ENCODE measurements around the gene RAB26.

The RAB26 gene

DNA sequence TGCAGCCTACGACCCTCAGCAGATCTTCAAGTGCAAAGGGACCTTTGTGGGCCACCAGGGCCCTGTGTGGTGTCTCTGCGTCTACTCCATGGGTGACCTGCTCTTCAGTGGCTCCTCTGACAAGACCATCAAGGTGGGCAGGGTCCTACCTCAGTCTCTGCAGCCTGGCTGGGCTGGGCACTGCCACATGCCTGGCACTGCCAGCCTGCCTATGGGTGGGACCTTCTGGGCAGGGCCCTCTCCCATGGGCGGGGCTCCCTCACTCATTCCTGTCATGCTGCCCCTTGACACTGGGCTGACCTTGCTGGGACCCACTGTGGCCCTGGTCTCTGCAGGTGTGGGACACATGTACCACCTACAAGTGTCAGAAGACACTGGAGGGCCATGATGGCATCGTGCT lies 25.5 kb downstream of the RAB26 start:
- Histone ChIP-seq H2AFZ (ENCODE audit: low read length) (no peak overlapping the region), H4K20me1 (ENCODE audit: insufficient read depth, low read length) (no peaks in the 10 kb centered on the region), H3K4me3 (ENCODE audit: low read depth, low read length, poor library complexity, severe bottlenecking) (no peak overlapping the region), H3K4me2 (ENCODE audit: low read length) (no peak overlapping the region), H3K4me1 (ENCODE audit: insufficient read depth, low read length, severe bottlenecking) (no peaks in the 10 kb centered on the region), H3F3A (ENCODE audit: insufficient read depth, low read length) (no peaks in the 10 kb centered on the region), H3K79me2 (ENCODE audit: insufficient read depth, low read length) (no peaks in the 10 kb centered on the region), H3K27ac (ENCODE audit: low read depth, low read length, poor library complexity, severe bottlenecking) (no peak overlapping the region), H3K36me3 (ENCODE audit: insufficient read depth, low read length) (peaks cover 47% of the 10 kb centered on the region), H3K9me3 (ENCODE audit: low read length) (no peaks in the 10 kb centered on the region), H3K9me2 (ENCODE audit: low read depth, low read length) (no peaks in the 10 kb centered on the region), H3K9ac (ENCODE audit: low read length) (no peak overlapping the region), H3K27me3 (ENCODE audit: insufficient read depth, low read length) (no peaks in the 10 kb centered on the region)
- no peak for TF ChIP-seq EZH2 (IDR thresholded peaks at IDR 0.05; ENCODE audit: borderline replicate concordance, low read length)
- TF ChIP-seq, protein P1, sequence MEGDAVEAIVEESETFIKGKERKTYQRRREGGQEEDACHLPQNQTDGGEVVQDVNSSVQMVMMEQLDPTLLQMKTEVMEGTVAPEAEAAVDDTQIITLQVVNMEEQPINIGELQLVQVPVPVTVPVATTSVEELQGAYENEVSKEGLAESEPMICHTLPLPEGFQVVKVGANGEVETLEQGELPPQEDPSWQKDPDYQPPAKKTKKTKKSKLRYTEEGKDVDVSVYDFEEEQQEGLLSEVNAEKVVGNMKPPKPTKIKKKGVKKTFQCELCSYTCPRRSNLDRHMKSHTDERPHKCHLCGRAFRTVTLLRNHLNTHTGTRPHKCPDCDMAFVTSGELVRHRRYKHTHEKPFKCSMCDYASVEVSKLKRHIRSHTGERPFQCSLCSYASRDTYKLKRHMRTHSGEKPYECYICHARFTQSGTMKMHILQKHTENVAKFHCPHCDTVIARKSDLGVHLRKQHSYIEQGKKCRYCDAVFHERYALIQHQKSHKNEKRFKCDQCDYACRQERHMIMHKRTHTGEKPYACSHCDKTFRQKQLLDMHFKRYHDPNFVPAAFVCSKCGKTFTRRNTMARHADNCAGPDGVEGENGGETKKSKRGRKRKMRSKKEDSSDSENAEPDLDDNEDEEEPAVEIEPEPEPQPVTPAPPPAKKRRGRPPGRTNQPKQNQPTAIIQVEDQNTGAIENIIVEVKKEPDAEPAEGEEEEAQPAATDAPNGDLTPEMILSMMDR (IDR thresholded peaks at IDR 0.05; ENCODE audit: low read length): no peak

DNA sequence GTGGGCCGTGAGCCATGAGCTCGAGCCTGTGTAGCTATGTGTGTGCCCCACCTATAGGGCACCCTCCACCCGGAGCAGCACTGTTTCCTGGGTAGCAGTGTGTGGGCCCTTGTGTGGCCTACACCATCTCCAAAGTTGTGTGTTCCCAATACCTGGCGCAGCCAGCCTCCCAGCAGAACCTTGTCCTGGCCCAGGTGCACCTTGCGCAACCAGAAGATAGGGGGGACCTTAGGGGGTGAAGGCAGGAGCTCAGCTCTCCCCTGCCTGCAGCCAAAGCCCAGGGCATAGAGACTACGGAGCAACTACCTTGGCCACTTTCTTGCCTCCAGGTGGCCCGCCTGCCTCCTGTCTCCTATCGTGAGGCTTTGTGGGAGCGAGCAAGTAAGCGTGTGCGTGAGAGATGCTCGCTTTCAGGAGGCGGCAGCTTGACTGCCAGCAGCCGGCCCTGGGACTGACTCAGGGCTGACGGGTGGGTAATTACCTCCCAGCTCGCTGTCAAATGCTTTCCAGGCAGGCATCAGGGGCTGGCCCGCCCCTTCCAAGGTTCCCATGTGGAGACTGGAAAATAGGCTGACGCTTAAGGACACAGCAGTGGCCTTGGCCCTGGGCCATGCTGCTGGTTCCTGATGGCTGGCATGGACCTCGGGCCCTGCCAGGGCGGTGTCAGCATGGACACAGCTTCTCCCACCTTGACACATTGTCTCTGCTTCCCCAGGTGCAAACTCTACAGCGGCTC lies 26.1 kb downstream of the RAB26 start:
- Histone ChIP-seq H3K79me2 (ENCODE audit: insufficient read depth, low read length) (no peaks in the 10 kb centered on the region), H3K27ac (ENCODE audit: low read depth, low read length, poor library complexity, severe bottlenecking) (no peak overlapping the region), H3K4me1 (ENCODE audit: insufficient read depth, low read length, severe bottlenecking) (no peaks in the 10 kb centered on the region), H3K27me3 (ENCODE audit: insufficient read depth, low read length) (no peaks in the 10 kb centered on the region), H3K4me2 (ENCODE audit: low read length) (no peak overlapping the region), H4K20me1 (ENCODE audit: insufficient read depth, low read length) (no peaks in the 10 kb centered on the region), H3K36me3 (ENCODE audit: insufficient read depth, low read length) (peaks cover 47% of the 10 kb centered on the region), H3K4me3 (ENCODE audit: low read depth, low read length, poor library complexity, severe bottlenecking) (no peak overlapping the region), H2AFZ (ENCODE audit: low read length) (no peak overlapping the region), H3K9me2 (ENCODE audit: low read depth, low read length) (no peaks in the 10 kb centered on the region), H3F3A (ENCODE audit: insufficient read depth, low read length) (no peaks in the 10 kb centered on the region), H3K9me3 (ENCODE audit: low read length) (no peaks in the 10 kb centered on the region), H3K9ac (ENCODE audit: low read length) (no peak overlapping the region)
- TF ChIP-seq, protein P1 (IDR thresholded peaks at IDR 0.05; ENCODE audit: low read length): no peak
- no peak for TF ChIP-seq EZH2 (IDR thresholded peaks at IDR 0.05; ENCODE audit: borderline replicate concordance, low read length)

DNA sequence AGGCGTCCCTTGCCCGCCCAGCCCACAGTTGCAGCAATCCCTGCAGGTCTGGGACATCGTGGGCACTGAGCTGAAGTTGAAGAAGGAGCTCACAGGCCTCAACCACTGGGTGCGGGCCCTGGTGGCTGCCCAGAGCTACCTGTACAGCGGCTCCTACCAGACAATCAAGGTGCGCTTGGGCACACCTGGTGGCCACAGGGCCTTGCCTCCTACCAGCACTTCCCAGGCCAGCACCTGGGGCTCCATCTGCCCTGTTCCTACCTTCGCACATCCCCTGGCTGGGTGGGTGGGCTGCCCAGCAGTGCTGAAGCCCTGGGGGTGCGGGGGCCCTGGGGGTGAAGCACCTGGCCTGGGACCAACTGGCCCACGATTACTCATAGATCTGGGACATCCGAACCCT lies 27.0 kb downstream of the RAB26 start:
- H3K9ac ChIP-seq (ENCODE audit: low read length): no peak overlapping the region
- H3K4me1 ChIP-seq (ENCODE audit: insufficient read depth, low read length, severe bottlenecking): no peaks in the 10 kb centered on the region
- TF ChIP-seq, protein P1 (IDR thresholded peaks at IDR 0.05; ENCODE audit: low read length): no peak
- no peak for TF ChIP-seq EZH2 (IDR thresholded peaks at IDR 0.05; ENCODE audit: borderline replicate concordance, low read length)
- H3K9me2 ChIP-seq (ENCODE audit: low read depth, low read length): no peaks in the 10 kb centered on the region
- no peaks in the 10 kb centered on the region for H3F3A ChIP-seq (ENCODE audit: insufficient read depth, low read length)
- H3K4me3 ChIP-seq (ENCODE audit: low read depth, low read length, poor library complexity, severe bottlenecking): no peak overlapping the region
- H3K79me2 ChIP-seq (ENCODE audit: insufficient read depth, low read length): no peaks in the 10 kb centered on the region
- H3K27me3 ChIP-seq (ENCODE audit: insufficient read depth, low read length): no peaks in the 10 kb centered on the region
- no peaks in the 10 kb centered on the region for H4K20me1 ChIP-seq (ENCODE audit: insufficient read depth, low read length)
- no peak overlapping the region for H2AFZ ChIP-seq (ENCODE audit: low read length)
- H3K36me3 ChIP-seq (ENCODE audit: insufficient read depth, low read length): peaks cover 47% of the 10 kb centered on the region
- H3K27ac ChIP-seq (ENCODE audit: low read depth, low read length, poor library complexity, severe bottlenecking): no peak overlapping the region
- no peak overlapping the region for H3K4me2 ChIP-seq (ENCODE audit: low read length)
- no peaks in the 10 kb centered on the region for H3K9me3 ChIP-seq (ENCODE audit: low read length)

Measured in OCI-LY1 (cell line).